OCI-LY3 (cell line): Measurements from ENCODE around the gene MMP17.

Experiments used
- H2AFZ ChIP-seq: fragments of 200-600, 300-600 bp; shearing (Covaris generic); 2 replicates; pipeline ENCODE4 v1.6.0; 2014; ENCODE audit warnings: antibody characterized with exemption, low read depth, low read length
- H3K27ac ChIP-seq: fragments of 200-600, 300-600 bp; sonication (generic); 2 replicates; pipeline ENCODE4 v1.5.1; 2014; ENCODE audit warnings: mild to moderate bottlenecking, low read length, moderate library complexity, mixed read lengths
- H3K27me3 ChIP-seq: fragments of 200-600, 300-600 bp; sonication (generic); 2 replicates; pipeline ENCODE4 v1.6.1; 2014; ENCODE audit warnings: low read depth, low read length, mixed read lengths
- H3K36me3 ChIP-seq: fragments of 200-600, 300-600 bp; sonication (generic); replicated peaks from 2 replicates; pipeline ENCODE3; 2014; ENCODE audit warnings: low read depth, low read length, mixed read lengths
- H3K4me1 ChIP-seq: fragments of 300-600, 200-600 bp; sonication (generic); 2 replicates; pipeline ENCODE4 v1.6.1; 2014; ENCODE audit warnings: low read length, mixed read lengths
- H3K4me2 ChIP-seq: fragments of 200-600, 300-600 bp; sonication (generic); 2 replicates; pipeline ENCODE4 v1.6.1; 2014; ENCODE audit warnings: low read length, mixed read lengths
- H3K4me3 ChIP-seq: fragments of 300-600, 200-600 bp; sonication (generic); 2 replicates; pipeline ENCODE4 v1.5.1; 2014; ENCODE audit warnings: antibody characterized with exemption, mild to moderate bottlenecking, low read length, moderate library complexity
- H3K79me2 ChIP-seq: fragments of 300-600, 200-600 bp; shearing (Covaris generic); 2 replicates; pipeline ENCODE4 v1.6.1; 2014; ENCODE audit warnings: mild to moderate bottlenecking, low read length, mixed read lengths
- H3K9ac ChIP-seq: fragments of 300-600, 200-600 bp; shearing (Covaris generic); 2 replicates; pipeline ENCODE4 v1.6.0; 2014; ENCODE audit warnings: mild to moderate bottlenecking, low read length, moderate library complexity
- H3K9me3 ChIP-seq: fragments of 200-600, 300-600 bp; shearing (Covaris generic); 2 replicates; pipeline ENCODE4 v1.6.1; 2014; ENCODE audit warnings: low read length, mixed read lengths; ENCODE audit not compliant: insufficient read depth
- H4K20me1 ChIP-seq: fragments of 200-600, 300-600 bp; sonication (generic); 2 replicates; pipeline ENCODE4 v1.6.1; 2016; ENCODE audit warnings: low read length, mixed read lengths; ENCODE audit not compliant: insufficient read depth
- CTCF ChIP-seq: fragments of 200-600, 300-600 bp; sonication (generic); IDR thresholded peaks from 2 replicates; pipeline ENCODE4 v1.5.1; 2014; ENCODE audit warnings: antibody characterized with exemption, low read length, low read depth
- EZH2phosphoT487 ChIP-seq: fragments of 200-600 bp; shearing (Covaris generic); IDR thresholded peaks from 2 replicates; pipeline ENCODE4 v1.6.1; 2018; ENCODE audit warnings: antibody characterized with exemption, mixed run types, low read depth

MMP17 gene

GRCh38 chr12:131796754-131797587 is 31.2 kb upstream of the MMP17 start:
- H3K4me2 ChIP-seq: no peak overlapping the region
- H3K4me3 ChIP-seq: no peak overlapping the region
- H4K20me1 ChIP-seq: no peaks in the 10 kb centered on the region
- no peak overlapping the region for H3K9ac ChIP-seq
- H3K9me3 ChIP-seq: no peaks in the 10 kb centered on the region
- no peak overlapping the region for H3K27ac ChIP-seq
- no peak overlapping the region for H2AFZ ChIP-seq
- TF ChIP-seq EZH2phosphoT487 (no peak), CTCF (no peak)
- H3K79me2 ChIP-seq: no peaks in the 10 kb centered on the region
- H3K36me3 ChIP-seq: peaks cover 28% of the 10 kb centered on the region
- H3K27me3 ChIP-seq: no peaks in the 10 kb centered on the region
- H3K4me1 ChIP-seq: peaks cover 6% of the 10 kb centered on the region

- Histone ChIP-seq H3K4me3 (no peak overlapping the region), H3K4me2 (no peak overlapping the region), H3K9ac (no peak overlapping the region), H2AFZ (no peak overlapping the region), H3K27ac (no peak overlapping the region), H3K36me3 (peaks cover 29% of the 10 kb centered on the region), H4K20me1 (no peaks in the 10 kb centered on the region), H3K9me3 (no peaks in the 10 kb centered on the region), H3K27me3 (no peaks in the 10 kb centered on the region), H3K4me1 (peaks cover 6% of the 10 kb centered on the region), H3K79me2 (no peaks in the 10 kb centered on the region)
- TF ChIP-seq EZH2phosphoT487: no peak
Observed at GRCh38 chr12:131797588-131797934, 30.6 kb upstream of the MMP17 start.

- peaks cover 29% of the 10 kb centered on the region for H3K36me3 ChIP-seq
- H3K9me3 ChIP-seq: no peaks in the 10 kb centered on the region
- H3K4me1 ChIP-seq: peaks cover 6% of the 10 kb centered on the region
- H3K79me2 ChIP-seq: no peaks in the 10 kb centered on the region
- H3K9ac ChIP-seq: no peak overlapping the region
- no peaks in the 10 kb centered on the region for H4K20me1 ChIP-seq
- H3K4me2 ChIP-seq: no peak overlapping the region
- no peak for TF ChIP-seq EZH2phosphoT487
- H3K27me3 ChIP-seq: no peaks in the 10 kb centered on the region
- no peak overlapping the region for H3K4me3 ChIP-seq
- H3K27ac ChIP-seq: no peak overlapping the region
- no peak overlapping the region for H2AFZ ChIP-seq
Observed at GRCh38 chr12:131799195-131799594, 29.0 kb upstream of the MMP17 start.

- Histone ChIP-seq H3K27ac (no peak overlapping the region), H3K4me2 (no peak overlapping the region)
Observed at GRCh38 chr12:131799828-131800593, 28.2 kb upstream of the MMP17 start.

More at GRCh38 chr12:131799828-131800593, 28.2 kb upstream of the MMP17 start:
- no peaks in the 10 kb centered on the region for H3K79me2 ChIP-seq
- no peaks in the 10 kb centered on the region for H3K9me3 ChIP-seq
- peaks cover 27% of the 10 kb centered on the region for H3K36me3 ChIP-seq
- no peak overlapping the region for H3K4me3 ChIP-seq
- peaks cover 6% of the 10 kb centered on the region for H3K4me1 ChIP-seq
- no peak overlapping the region for H2AFZ ChIP-seq
- H4K20me1 ChIP-seq: no peaks in the 10 kb centered on the region
- H3K27me3 ChIP-seq: no peaks in the 10 kb centered on the region
- TF ChIP-seq EZH2phosphoT487 (no peak), CTCF (no peak)
- no peak overlapping the region for H3K9ac ChIP-seq
